ENCODE measurements around the gene C11orf24.

DNA sequence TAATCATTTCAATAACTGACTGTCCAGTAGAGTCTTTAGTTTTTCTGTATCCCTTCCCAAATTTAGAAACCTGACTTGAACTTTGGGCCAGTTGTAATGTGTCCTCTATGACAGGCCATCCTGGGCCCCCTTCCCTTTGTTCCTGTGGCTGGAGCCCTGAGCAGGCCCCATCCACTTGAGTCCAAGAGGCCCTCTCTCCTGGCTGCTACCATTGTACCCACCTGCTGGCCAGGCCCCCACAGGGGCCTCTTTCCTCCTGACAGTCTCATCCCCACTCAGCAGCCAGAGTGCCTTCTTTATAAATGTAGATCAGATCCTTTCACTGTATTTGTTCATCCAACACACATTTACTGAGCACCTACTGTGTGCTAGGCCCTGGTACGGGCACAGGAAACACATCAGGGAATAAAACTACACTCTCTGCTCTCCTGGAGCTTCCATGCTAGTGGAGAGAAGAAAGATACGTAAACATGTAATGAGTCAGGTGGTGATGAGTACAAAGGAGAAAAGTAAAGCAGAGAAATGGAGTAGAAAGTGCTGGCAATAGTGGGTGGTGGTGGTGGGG lies 37.9 kb upstream of the C11orf24 start:
- TF ChIP-seq CTCF (IDR thresholded peaks at IDR 0.05 in 2 of 3, conservative IDR thresholded peaks at IDR 0.05 in 1 of 3; ENCODE audit: insufficient read depth in 2 of 3, low read depth in 1 of 3, low read length in 3 of 3) (no peak), JUN (IDR thresholded peaks at IDR 0.05; ENCODE audit: borderline replicate concordance, low read depth, low read length) (no peak), JUN (CRISPR knock-in tag; IDR thresholded peaks at IDR 0.05; ENCODE audit: borderline replicate concordance) (no peak), SNRNP70 (optimal IDR thresholded peaks at IDR 0.05; ENCODE audit: low read depth, low read length) (no peak), SMARCE1 (IDR thresholded peaks at IDR 0.05) (no peak), USF2 (CRISPR knock-in tag; IDR thresholded peaks at IDR 0.05) (no peak), TAF9B (IDR thresholded peaks at IDR 0.05; ENCODE audit: partially characterized antibody) (no peak)
- TF ChIP-seq, protein P1, sequence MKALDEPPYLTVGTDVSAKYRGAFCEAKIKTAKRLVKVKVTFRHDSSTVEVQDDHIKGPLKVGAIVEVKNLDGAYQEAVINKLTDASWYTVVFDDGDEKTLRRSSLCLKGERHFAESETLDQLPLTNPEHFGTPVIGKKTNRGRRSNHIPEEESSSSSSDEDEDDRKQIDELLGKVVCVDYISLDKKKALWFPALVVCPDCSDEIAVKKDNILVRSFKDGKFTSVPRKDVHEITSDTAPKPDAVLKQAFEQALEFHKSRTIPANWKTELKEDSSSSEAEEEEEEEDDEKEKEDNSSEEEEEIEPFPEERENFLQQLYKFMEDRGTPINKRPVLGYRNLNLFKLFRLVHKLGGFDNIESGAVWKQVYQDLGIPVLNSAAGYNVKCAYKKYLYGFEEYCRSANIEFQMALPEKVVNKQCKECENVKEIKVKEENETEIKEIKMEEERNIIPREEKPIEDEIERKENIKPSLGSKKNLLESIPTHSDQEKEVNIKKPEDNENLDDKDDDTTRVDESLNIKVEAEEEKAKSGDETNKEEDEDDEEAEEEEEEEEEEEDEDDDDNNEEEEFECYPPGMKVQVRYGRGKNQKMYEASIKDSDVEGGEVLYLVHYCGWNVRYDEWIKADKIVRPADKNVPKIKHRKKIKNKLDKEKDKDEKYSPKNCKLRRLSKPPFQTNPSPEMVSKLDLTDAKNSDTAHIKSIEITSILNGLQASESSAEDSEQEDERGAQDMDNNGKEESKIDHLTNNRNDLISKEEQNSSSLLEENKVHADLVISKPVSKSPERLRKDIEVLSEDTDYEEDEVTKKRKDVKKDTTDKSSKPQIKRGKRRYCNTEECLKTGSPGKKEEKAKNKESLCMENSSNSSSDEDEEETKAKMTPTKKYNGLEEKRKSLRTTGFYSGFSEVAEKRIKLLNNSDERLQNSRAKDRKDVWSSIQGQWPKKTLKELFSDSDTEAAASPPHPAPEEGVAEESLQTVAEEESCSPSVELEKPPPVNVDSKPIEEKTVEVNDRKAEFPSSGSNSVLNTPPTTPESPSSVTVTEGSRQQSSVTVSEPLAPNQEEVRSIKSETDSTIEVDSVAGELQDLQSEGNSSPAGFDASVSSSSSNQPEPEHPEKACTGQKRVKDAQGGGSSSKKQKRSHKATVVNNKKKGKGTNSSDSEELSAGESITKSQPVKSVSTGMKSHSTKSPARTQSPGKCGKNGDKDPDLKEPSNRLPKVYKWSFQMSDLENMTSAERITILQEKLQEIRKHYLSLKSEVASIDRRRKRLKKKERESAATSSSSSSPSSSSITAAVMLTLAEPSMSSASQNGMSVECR (CRISPR knock-in tag; IDR thresholded peaks at IDR 0.05) = no peak
